Stimulated activated CD4-positive, alpha-beta T cell treated with anti-CD3 and anti-CD28 coated beads, TNF-alpha, amount 100 ng/mL, for 48 hours (primary cell): ENCODE data around the gene FAM135A.
"Not testable (repeated sequence)": the region's sequence is repeated elsewhere in the genome, so short reads cannot be mapped to it uniquely, and the experiment has no call there.

Experiments used
- DNase-seq, 3 donors: peaks; one replicate each; pipeline ENCODE4 v3.0.0-alpha.2; 2020; ENCODE audit warnings: low read depth in 3 of 3

FAM135A gene

GRCh38 chr6:70459235-70459634 is 45.9 kb downstream of the FAM135A start:
- no peak for DNase-seq

GRCh38 chr6:70459699-70460098 is 46.4 kb downstream of the FAM135A start:
- not testable (repeated sequence) for DNase-seq

GRCh38 chr6:70470016-70470415 is 56.7 kb downstream of the FAM135A start:
- no peak for DNase-seq

- not testable (repeated sequence) for DNase-seq
Observed at GRCh38 chr6:70470510-70470909, 57.2 kb downstream of the FAM135A start.

- no peak for DNase-seq
Observed at GRCh38 chr6:70474751-70475150, 61.4 kb downstream of the FAM135A start.

GRCh38 chr6:70479236-70479635 is 65.9 kb downstream of the FAM135A start:
- no peak for DNase-seq

GRCh38 chr6:70486638-70487037 is 73.3 kb downstream of the FAM135A start:
- not testable (repeated sequence) for DNase-seq

- no peak for DNase-seq
Observed at GRCh38 chr6:70489364-70489763, 76.1 kb downstream of the FAM135A start.

GRCh38 chr6:70494833-70495232 is 81.5 kb downstream of the FAM135A start:
- no peak for DNase-seq

- DNase-seq, result not testable (repeated sequence)
Observed at GRCh38 chr6:70495790-70496189, 82.5 kb downstream of the FAM135A start.

GRCh38 chr6:70502484-70502883 is 89.2 kb downstream of the FAM135A start:
- no peak for DNase-seq

- no peak for DNase-seq
Observed at GRCh38 chr6:70503813-70504465, 90.6 kb downstream of the FAM135A start.

- DNase-seq, result no peak
Observed at GRCh38 chr6:70506321-70506720, 93.0 kb downstream of the FAM135A start.

- DNase-seq, result no peak
Observed at GRCh38 chr6:70507161-70507560, 93.9 kb downstream of the FAM135A start.

GRCh38 chr6:70508953-70509352 is 95.6 kb downstream of the FAM135A start:
- no peak for DNase-seq

GRCh38 chr6:70510600-70510999 is 97.3 kb downstream of the FAM135A start:
- DNase-seq, result no peak

GRCh38 chr6:70518723-70519122 is 105.4 kb downstream of the FAM135A start:
- DNase-seq, result no peak

GRCh38 chr6:70520575-70520974 is 107.3 kb downstream of the FAM135A start:
- no peak for DNase-seq

- DNase-seq, result no peak
Observed at GRCh38 chr6:70524721-70525286, 111.5 kb downstream of the FAM135A start.

- DNase-seq, result no peak
Observed at GRCh38 chr6:70527071-70527737, 113.9 kb downstream of the FAM135A start.

- no peak for DNase-seq
Observed at GRCh38 chr6:70530023-70530422, 116.7 kb downstream of the FAM135A start.

GRCh38 chr6:70531133-70531532 is 117.8 kb downstream of the FAM135A start:
- DNase-seq, result no peak

- DNase-seq, result no peak
Observed at GRCh38 chr6:70537266-70537665, 124.0 kb downstream of the FAM135A start.
